ENCODE measurements around the gene POLR1G. TPM values are rescaled to one million over a fixed set of nuclear protein-coding genes. Genes with fewer than 3 reads are reported as not detected.

The POLR1G gene
- polyA plus RNA-seq, 2 of the 4 experiments (the other 2 are of a cell fraction), result 15.1 to 31.2 TPM

- peaks cover 60% of the 10 kb centered on the region for H3K4me1 ChIP-seq
- no peak for ATAC-seq
- H3K27ac ChIP-seq, result peak overlapping the region in 1 of 2 experiments; percentile 90; a peak in 2 of 6 replicates
- no peak overlapping the region for H3K4me3 ChIP-seq
- H3K9me3 ChIP-seq, result no peaks in the 10 kb centered on the region
- no peak for DNase-seq (ENCODE audit: low read depth in 1 of 2, low spot score in 1 of 2)
- TF ChIP-seq MAZ (IDR thresholded peaks at IDR 0.05; ENCODE audit: borderline replicate concordance, low read depth, low read length) (no peak), ATOH8 (CRISPR knock-in tag; IDR thresholded peaks at IDR 0.05; ENCODE audit: low read depth) (0 out of 2 replicates have a peak, but pooled peaks have one; percentile 7), HOXA7 (CRISPR knock-in tag; IDR thresholded peaks at IDR 0.05) (no peak)
- POLR2A ChIA-PET, result interaction anchor here (0.7 to 1.3 kb wide), 2 partner anchors 16 to 18 kb away, joined by 3 to 5 read pairs; partner anchors contain the start of gene FOSB
- CTCF ChIA-PET, result interaction anchor here (0.9 to 33.4 kb wide), 6 partner anchors 15 to 36 kb away, joined by 3 to 1883 read pairs (median 49); partner anchors contain the start of genes ERCC1 and FOSB
- H3K4me2 ChIP-seq, result peak overlapping the region; percentile 90
- 80% methylated on average over 12 of the region's 12 CpGs for WGBS (ENCODE audit: missing lambda C conversion rate)
- FAIRE-seq, result no peak
Measured at GRCh38 chr19:45451850-45452387, 45.5 kb downstream of the POLR1G start.

- POLR2A ChIA-PET, result interaction anchor here (0.6 to 2.4 kb wide), 5 partner anchors 11 to 31 kb away, joined by 3 to 33 read pairs (median 5); partner anchors contain the start of genes ERCC1 and FOSB
- peak overlapping the region; percentile 28 for H3K4me3 ChIP-seq
- FAIRE-seq (peak; percentile 86), ATAC-seq (peak; percentile 86 to 91), DNase-seq (ENCODE audit: low read depth in 1 of 2, low spot score in 1 of 2) (peak; percentile 98 to 99)
- peak overlapping the region; percentile 84 to 89 for H3K27ac ChIP-seq
- peak overlapping the region; percentile 84 for H3K4me2 ChIP-seq
- CTCF ChIA-PET, result interaction anchor here (1.0 to 33.4 kb wide), 6 partner anchors 11 to 186 kb away, joined by 4 to 1883 read pairs (median 50); partner anchors contain the start of genes ERCC1 and FOSB
- H3K9me3 ChIP-seq, result no peaks in the 10 kb centered on the region
- WGBS (ENCODE audit: missing lambda C conversion rate), result 2% methylated on average over 22 of the region's 27 CpGs
- H3K4me1 ChIP-seq, result peaks cover 45% of the 10 kb centered on the region
- TF ChIP-seq HMGXB4 (CRISPR knock-in tag; IDR thresholded peaks at IDR 0.05; ENCODE audit: borderline replicate concordance) (no peak), BCL3 (IDR thresholded peaks at IDR 0.05) (peak; percentile 94), HOXA7 (CRISPR knock-in tag; IDR thresholded peaks at IDR 0.05) (no peak), RAD21 (conservative IDR thresholded peaks at IDR 0.05 in 1 of 2, IDR thresholded peaks at IDR 0.05 in 1 of 2) (peak; percentile 6 to 27; a peak in 1 of 5 replicates), MYC (IDR thresholded peaks at IDR 0.05; ENCODE audit: borderline replicate concordance, low read length) (peak; percentile 95), JUN (IDR thresholded peaks at IDR 0.05) (peak; percentile 96 to 99), RNF2 (IDR thresholded peaks at IDR 0.05; ENCODE audit: borderline replicate concordance, low read depth) (no peak), CHD2 (IDR thresholded peaks at IDR 0.05; ENCODE audit: low read length, partially characterized antibody) (peak; percentile 54), FOSB (CRISPR knock-in tag; IDR thresholded peaks at IDR 0.05) (no peak), NFE2L2 (conservative IDR thresholded peaks at IDR 0.05; ENCODE audit: low read length) (peak; percentile 35), RCOR1 (IDR thresholded peaks at IDR 0.05; ENCODE audit: low read depth, low read length) (no peak), MAZ (IDR thresholded peaks at IDR 0.05; ENCODE audit: borderline replicate concordance, low read depth, low read length) (peak; percentile 41; the same call in 1 of the 2 replicates), EHMT2 (IDR thresholded peaks at IDR 0.05; ENCODE audit: low read depth) (no peak), TFCP2L1 (CRISPR knock-in tag; IDR thresholded peaks at IDR 0.05) (peak; percentile 87), REST (IDR thresholded peaks at IDR 0.05) (0 out of 2 replicates have a peak, but pooled peaks have one; percentile 40), MAX (IDR thresholded peaks at IDR 0.05) (peak; percentile 99), NPAS2 (CRISPR knock-in tag; IDR thresholded peaks at IDR 0.05; ENCODE audit: borderline replicate concordance) (peak; percentile 90), E2F6 (IDR thresholded peaks at IDR 0.05; ENCODE audit: borderline replicate concordance, low read depth) (peak; percentile 38; the same call in 1 of the 2 replicates), TP53 (CRISPR knock-in tag; IDR thresholded peaks at IDR 0.05) (0 out of 2 replicates have a peak, but pooled peaks have one; percentile 90), HOXB13 (CRISPR knock-in tag; IDR thresholded peaks at IDR 0.05; ENCODE audit: low read depth) (no peak; the same call in 1 of the 2 replicates), PBX3 (IDR thresholded peaks at IDR 0.05) (peak; percentile 94)
Measured at GRCh38 chr19:45455707-45456499, 49.5 kb downstream of the POLR1G start.

Measured in A549 (cell line).